Measurements from ENCODE around the gene GBA3. TPM values are rescaled to one million over a fixed set of nuclear protein-coding genes. Genes with fewer than 3 reads are reported as not detected.
A peak's percentile ranks its signal among the peaks of the same experiment; 100 is the strongest.

Gene GBA3
- total RNA-seq, 5 donors from 2014 or later (not counting 1 experiment from before 2014, with no cell fraction given), result 0.12 TPM; not detected in 4

DNA sequence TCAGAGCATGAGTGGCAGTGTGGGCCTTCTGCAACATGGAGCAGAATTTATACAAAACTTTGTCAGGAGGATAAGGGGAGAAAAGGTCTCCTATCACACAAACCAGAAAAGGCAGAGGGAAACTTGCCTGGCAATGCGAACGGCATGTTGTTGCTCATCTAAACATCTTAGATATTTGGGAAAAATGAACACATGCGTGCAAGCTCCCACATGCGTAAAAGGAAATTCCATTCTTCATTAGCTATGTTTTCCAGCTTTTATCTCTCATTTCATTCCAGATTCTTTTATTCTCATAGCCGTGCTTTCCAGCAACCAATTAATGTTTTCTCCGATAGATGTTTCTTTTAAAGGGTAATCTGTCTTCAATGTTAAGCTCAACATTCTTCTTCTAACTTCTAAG is 31.3 kb upstream of the GBA3 start:
- WGBS (ENCODE audit: insufficient coverage), result 79% methylated on average over 2 of the region's 6 CpGs
- Mint-ChIP-seq H3K4me1 (no peaks in the 10 kb centered on the region), H3K4me3 (no peak overlapping the region), H3K36me3 (no peaks in the 10 kb centered on the region), H3K27ac (no peak overlapping the region), H3K9me3 (peaks cover 0 to 13% (median 0%) of the 10 kb centered on the region in 3 donors), H3K27me3 (no peaks in the 10 kb centered on the region)
- ChIA-PET POLR2A (no interaction called here), CTCF (no interaction called here)
- Histone ChIP-seq H3K36me3 (ENCODE audit: control insufficient read depth in 2 of 2, extremely low read depth in 1 of 2, insufficient read depth in 1 of 2, low read length in 1 of 2) (no peaks in the 10 kb centered on the region), H3K4me3 (ENCODE audit: control insufficient read depth in 1 of 2, extremely low read depth in 1 of 2, low read length in 1 of 2) (no peak overlapping the region), H3K9me3 (no peaks in the 10 kb centered on the region), H3K27ac (ENCODE audit: low read length) (no peak overlapping the region), H3K27me3 (replicated peaks in 1 of 2; ENCODE audit: control insufficient read depth in 2 of 2, extremely low read depth in 1 of 2, insufficient read depth in 2 of 2, low read length in 1 of 2) (no peaks in the 10 kb centered on the region), H3K4me1 (ENCODE audit: control insufficient read depth in 1 of 2, extremely low read depth in 1 of 2, insufficient read depth in 2 of 2, low read length in 2 of 2) (no peaks in the 10 kb centered on the region)
- DNase-seq (no peak), ATAC-seq (replicated peaks in 1 of 4) (no peak)

DNA sequence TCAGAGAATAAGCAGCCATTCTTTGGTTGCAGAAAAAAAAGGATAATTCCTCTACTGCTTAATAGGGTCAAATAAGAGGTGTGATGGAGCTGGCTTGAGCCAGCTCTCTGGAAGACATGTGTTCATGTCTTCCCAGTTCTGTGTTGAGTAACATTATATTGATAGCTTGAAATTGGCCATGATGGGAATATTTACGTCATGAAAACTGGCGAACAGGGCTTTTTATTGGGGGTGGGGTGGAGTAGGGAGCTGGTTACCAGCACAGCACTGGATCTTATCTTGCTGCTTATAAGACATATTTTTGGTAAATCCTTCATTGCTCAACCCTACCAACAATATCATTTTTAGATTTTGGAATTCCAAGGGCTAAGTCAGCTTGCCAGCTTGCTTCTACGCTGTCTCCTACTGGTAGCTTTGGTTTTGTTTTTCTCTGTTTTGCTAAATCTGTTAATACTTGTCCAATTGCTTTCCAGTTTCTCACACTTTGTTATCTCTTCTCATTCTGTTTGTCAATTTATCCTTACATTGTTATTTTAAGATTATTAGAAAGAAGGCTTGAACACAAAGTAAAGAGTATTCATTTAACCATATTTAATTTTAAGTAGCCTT is 25.3 kb upstream of the GBA3 start:
- Mint-ChIP-seq H3K27ac (no peak overlapping the region), H3K9me3 (peaks cover 0 to 4% (median 0%) of the 10 kb centered on the region in 3 donors), H3K4me3 (peak overlapping the region in 1 of 3 donors; percentile 66), H3K36me3 (no peaks in the 10 kb centered on the region), H3K27me3 (no peaks in the 10 kb centered on the region), H3K4me1 (peaks cover 23 to 42% (median 29%) of the 10 kb centered on the region in 3 donors)
- Histone ChIP-seq H3K9me3 (no peaks in the 10 kb centered on the region), H3K36me3 (ENCODE audit: control insufficient read depth in 2 of 2, extremely low read depth in 1 of 2, insufficient read depth in 1 of 2, low read length in 1 of 2) (no peaks in the 10 kb centered on the region), H3K4me3 (ENCODE audit: control insufficient read depth in 1 of 2, extremely low read depth in 1 of 2, low read length in 1 of 2) (no peak overlapping the region), H3K4me1 (ENCODE audit: control insufficient read depth in 1 of 2, extremely low read depth in 1 of 2, insufficient read depth in 2 of 2, low read length in 2 of 2) (peaks cover 0 to 36% of the 10 kb centered on the region in 2 experiments), H3K27me3 (replicated peaks in 1 of 2; ENCODE audit: control insufficient read depth in 2 of 2, extremely low read depth in 1 of 2, insufficient read depth in 2 of 2, low read length in 1 of 2) (no peaks in the 10 kb centered on the region), H3K27ac (ENCODE audit: low read length) (no peak overlapping the region)
- no peak for ATAC-seq (replicated peaks in 1 of 4)
- ChIA-PET POLR2A (no interaction called here), CTCF (no interaction called here)
- no peak for DNase-seq
- no CpG with 5 or more reads among the region's 3 CpGs for WGBS (ENCODE audit: insufficient coverage)

DNA sequence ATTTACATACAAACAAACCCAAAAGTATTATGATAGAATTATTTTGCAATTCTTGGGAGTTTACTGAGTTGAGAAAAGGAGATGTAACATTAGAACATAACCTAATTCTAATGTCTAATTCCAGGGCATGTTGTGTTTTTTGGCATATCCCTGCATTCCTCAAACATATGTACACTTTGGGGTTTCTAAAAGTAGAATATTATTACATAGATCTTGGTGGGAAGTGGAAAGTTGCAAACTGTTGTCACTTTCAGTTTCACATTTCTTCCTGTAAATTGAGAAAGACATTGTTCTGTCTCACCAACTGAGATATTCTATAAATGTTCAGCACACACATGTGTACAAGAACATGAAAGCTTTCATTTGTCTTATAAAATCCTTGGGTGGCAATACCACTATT is 24.4 kb upstream of the GBA3 start:
- Histone ChIP-seq H3K9me3 (no peaks in the 10 kb centered on the region), H3K36me3 (ENCODE audit: control insufficient read depth in 2 of 2, extremely low read depth in 1 of 2, insufficient read depth in 1 of 2, low read length in 1 of 2) (no peaks in the 10 kb centered on the region), H3K27ac (ENCODE audit: low read length) (peak overlapping the region; percentile 45), H3K27me3 (replicated peaks in 1 of 2; ENCODE audit: control insufficient read depth in 2 of 2, extremely low read depth in 1 of 2, insufficient read depth in 2 of 2, low read length in 1 of 2) (no peaks in the 10 kb centered on the region), H3K4me1 (ENCODE audit: control insufficient read depth in 1 of 2, extremely low read depth in 1 of 2, insufficient read depth in 2 of 2, low read length in 2 of 2) (peaks cover 3 to 43% of the 10 kb centered on the region in 2 experiments), H3K4me3 (ENCODE audit: control insufficient read depth in 1 of 2, extremely low read depth in 1 of 2, low read length in 1 of 2) (no peak overlapping the region)
- ChIA-PET CTCF (interaction anchor here in 1 of 2 donors (1.1 kb wide), 1 partner anchor 11 kb away, joined by 4 read pairs; no protein-coding TSS in a partner anchor), POLR2A (no interaction called here)
- Mint-ChIP-seq H3K27ac (peak overlapping the region; percentile 59 to 60), H3K9me3 (peaks cover 0 to 4% (median 0%) of the 10 kb centered on the region in 3 donors), H3K27me3 (no peaks in the 10 kb centered on the region), H3K36me3 (no peaks in the 10 kb centered on the region), H3K4me1 (peaks cover 31 to 51% (median 38%) of the 10 kb centered on the region in 3 donors), H3K4me3 (peak overlapping the region in 2 of 3 donors; percentile 34 to 66)
- DNase-seq, result peak in 1 of 35 experiments; percentile 8
- ATAC-seq (replicated peaks in 1 of 4), result no peak

DNA sequence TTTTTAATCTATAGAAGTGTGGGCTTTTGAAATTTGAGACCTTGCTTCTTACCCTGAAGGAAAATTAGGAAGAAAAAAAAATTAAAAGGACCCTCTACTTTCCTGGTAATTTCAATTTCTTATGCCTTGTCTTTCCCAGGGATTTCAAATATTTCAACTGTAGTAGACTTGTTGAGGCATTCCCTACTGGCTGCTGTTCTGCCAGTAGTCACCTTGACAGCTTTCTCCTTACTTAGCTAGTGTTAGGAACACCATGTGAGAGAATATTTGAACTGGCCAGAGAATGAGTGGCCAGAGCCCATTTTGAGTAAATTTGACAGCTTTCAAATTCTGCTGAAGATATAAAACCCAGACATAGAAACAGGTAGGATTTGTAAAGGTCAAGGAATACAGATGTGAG is 24.0 kb upstream of the GBA3 start:
- Histone ChIP-seq H3K4me1 (ENCODE audit: control insufficient read depth in 1 of 2, extremely low read depth in 1 of 2, insufficient read depth in 2 of 2, low read length in 2 of 2) (peaks cover 3 to 47% of the 10 kb centered on the region in 2 experiments), H3K36me3 (ENCODE audit: control insufficient read depth in 2 of 2, extremely low read depth in 1 of 2, insufficient read depth in 1 of 2, low read length in 1 of 2) (no peaks in the 10 kb centered on the region), H3K4me3 (ENCODE audit: control insufficient read depth in 1 of 2, extremely low read depth in 1 of 2, low read length in 1 of 2) (no peak overlapping the region), H3K27me3 (replicated peaks in 1 of 2; ENCODE audit: control insufficient read depth in 2 of 2, extremely low read depth in 1 of 2, insufficient read depth in 2 of 2, low read length in 1 of 2) (no peaks in the 10 kb centered on the region), H3K9me3 (no peaks in the 10 kb centered on the region), H3K27ac (ENCODE audit: low read length) (peak overlapping the region; percentile 45)
- H3K36me3 Mint-ChIP-seq, result no peaks in the 10 kb centered on the region
- ATAC-seq (replicated peaks in 1 of 4) (no peak), DNase-seq (no peak)
- peak overlapping the region in 2 of 3 donors; percentile 34 to 66 for H3K4me3 Mint-ChIP-seq
- H3K27me3 Mint-ChIP-seq, result no peaks in the 10 kb centered on the region
- H3K4me1 Mint-ChIP-seq, result peaks cover 34 to 55% (median 42%) of the 10 kb centered on the region in 3 donors
- CTCF ChIA-PET, result interaction anchor here in 1 of 2 donors (1.1 kb wide), 1 partner anchor 12 kb away, joined by 4 read pairs; no protein-coding TSS in a partner anchor
- H3K9me3 Mint-ChIP-seq, result peaks cover 0 to 4% (median 0%) of the 10 kb centered on the region in 3 donors
- peak overlapping the region; percentile 59 to 60 for H3K27ac Mint-ChIP-seq
- POLR2A ChIA-PET, result no interaction called here

DNA sequence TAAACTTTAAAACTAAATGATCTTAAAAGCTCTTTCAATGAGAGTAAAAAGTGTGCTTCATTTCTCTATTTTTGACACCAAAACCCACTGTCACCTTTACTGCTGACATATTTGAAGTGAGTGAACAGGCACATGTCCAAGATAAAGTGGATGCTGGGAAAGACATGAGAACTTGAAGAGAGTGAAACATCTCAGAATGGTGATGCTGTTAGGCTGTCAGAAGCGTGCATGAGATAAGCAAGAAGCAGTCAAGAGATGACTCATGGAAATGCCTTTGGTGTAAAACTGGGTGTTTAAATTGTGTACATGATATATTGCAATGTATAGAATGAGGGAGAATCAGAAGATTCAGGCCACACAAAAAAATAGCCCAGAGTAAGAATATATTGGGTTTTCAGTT is 21.8 kb upstream of the GBA3 start:
- H3K4me1 Mint-ChIP-seq, result peaks cover 48 to 73% (median 56%) of the 10 kb centered on the region in 3 donors
- Histone ChIP-seq H3K27ac (ENCODE audit: low read length) (no peak overlapping the region), H3K27me3 (replicated peaks in 1 of 2; ENCODE audit: control insufficient read depth in 2 of 2, extremely low read depth in 1 of 2, insufficient read depth in 2 of 2, low read length in 1 of 2) (no peaks in the 10 kb centered on the region), H3K36me3 (ENCODE audit: control insufficient read depth in 2 of 2, extremely low read depth in 1 of 2, insufficient read depth in 1 of 2, low read length in 1 of 2) (no peaks in the 10 kb centered on the region), H3K4me3 (ENCODE audit: control insufficient read depth in 1 of 2, extremely low read depth in 1 of 2, low read length in 1 of 2) (no peak overlapping the region), H3K9me3 (no peaks in the 10 kb centered on the region), H3K4me1 (ENCODE audit: control insufficient read depth in 1 of 2, extremely low read depth in 1 of 2, insufficient read depth in 2 of 2, low read length in 2 of 2) (peaks cover 3 to 63% of the 10 kb centered on the region in 2 experiments)
- H3K4me3 Mint-ChIP-seq, result no peak overlapping the region
- peak overlapping the region; percentile 40 to 45 for H3K27ac Mint-ChIP-seq
- ChIA-PET CTCF (no interaction called here), POLR2A (no interaction called here)
- no peak for DNase-seq
- 50% methylated on average over 1 of the region's 1 CpG for WGBS (ENCODE audit: insufficient coverage)
- no peak for ATAC-seq (replicated peaks in 1 of 4)
- no peaks in the 10 kb centered on the region for H3K36me3 Mint-ChIP-seq
- peaks cover 0 to 4% (median 0%) of the 10 kb centered on the region in 3 donors for H3K9me3 Mint-ChIP-seq
- no peaks in the 10 kb centered on the region for H3K27me3 Mint-ChIP-seq

DNA sequence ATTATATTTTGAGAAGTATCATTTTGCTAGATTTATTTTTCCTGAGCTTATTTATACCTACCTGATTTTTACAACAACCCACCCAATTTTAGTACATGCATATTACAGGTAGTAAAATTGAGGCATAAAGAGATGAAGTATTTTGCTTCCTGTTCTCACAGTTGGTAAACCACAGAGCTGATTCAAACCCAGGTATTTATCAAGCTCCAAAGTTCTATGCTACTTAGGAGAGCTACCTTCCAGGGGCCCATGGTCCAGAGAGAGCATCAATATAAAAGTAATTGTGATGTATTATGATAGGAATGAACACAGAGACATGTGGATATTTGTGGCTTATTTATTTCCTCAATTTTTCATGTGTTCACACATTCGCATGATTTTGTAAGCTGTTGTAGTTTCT is 20.2 kb upstream of the GBA3 start:
- Histone ChIP-seq H3K9me3 (no peaks in the 10 kb centered on the region), H3K4me3 (ENCODE audit: control insufficient read depth in 1 of 2, extremely low read depth in 1 of 2, low read length in 1 of 2) (no peak overlapping the region), H3K36me3 (ENCODE audit: control insufficient read depth in 2 of 2, extremely low read depth in 1 of 2, insufficient read depth in 1 of 2, low read length in 1 of 2) (no peaks in the 10 kb centered on the region), H3K27ac (ENCODE audit: low read length) (peak overlapping the region; percentile 10), H3K4me1 (ENCODE audit: control insufficient read depth in 1 of 2, extremely low read depth in 1 of 2, insufficient read depth in 2 of 2, low read length in 2 of 2) (peaks cover 3 to 74% of the 10 kb centered on the region in 2 experiments), H3K27me3 (replicated peaks in 1 of 2; ENCODE audit: control insufficient read depth in 2 of 2, extremely low read depth in 1 of 2, insufficient read depth in 2 of 2, low read length in 1 of 2) (no peaks in the 10 kb centered on the region)
- ChIA-PET CTCF (interaction anchor here in 1 of 2 donors (0.7 to 1.2 kb wide), 2 partner anchors 21 to 254 kb away, joined by 3 read pairs; no protein-coding TSS in a partner anchor), POLR2A (no interaction called here)
- no peaks in the 10 kb centered on the region for H3K27me3 Mint-ChIP-seq
- ATAC-seq (replicated peaks in 1 of 4) (peak; percentile 33 to 65 (median 58)), DNase-seq (no peak)
- no peaks in the 10 kb centered on the region for H3K36me3 Mint-ChIP-seq
- WGBS (ENCODE audit: insufficient coverage), result no CpG with 5 or more reads among the region's 1 CpG
- H3K4me3 Mint-ChIP-seq, result peak overlapping the region; percentile 22 to 53 (median 29)
- peaks cover 0 to 4% (median 0%) of the 10 kb centered on the region in 3 donors for H3K9me3 Mint-ChIP-seq
- peak overlapping the region; percentile 82 to 91 for H3K27ac Mint-ChIP-seq
- H3K4me1 Mint-ChIP-seq, result peaks cover 57 to 85% (median 67%) of the 10 kb centered on the region in 3 donors

All from T-cell (primary cell).